GM12878 (cell line): Measurements from ENCODE around the gene IFNAR1. TPM values are rescaled to one million over a fixed set of nuclear protein-coding genes. Genes with fewer than 3 reads are reported as not detected.
A peak's percentile ranks its signal among the peaks of the same experiment; 100 is the strongest.

ENCODE experiments used
- ATAC-seq: fragments of 200-7000 bp; cut with Tn5 transposase; 3 replicates; pipeline ENCODE4 v1.9.1; 2020; ENCODE audit warnings: mild to moderate bottlenecking, moderate library complexity
- BruUV-seq: library from RNA; stranded (reverse); fragments of 400-500 nt; replicated peaks from 2 replicates; lab custom pipeline; 2021; lab: Mats Ljungman, UMichigan
- CTCF ChIA-PET: fragments of 300-600 bp; sonication (Branson Sonifier 250); formaldehyde crosslinking; extraction: SDS; loops from one replicate; lab custom pipeline; 2021; ENCODE audit warnings: inconsistent platforms; lab: Yijun Ruan, JAX
- POLR2A ChIA-PET: fragments of 350-600 bp; formaldehyde crosslinking; extraction: SDS; loops from one replicate; lab custom pipeline; 2021; ENCODE audit warnings: inconsistent platforms; lab: Charles Lee
- RAD21 ChIA-PET: fragments of 300-600 bp; sonication (Branson Sonifier 250); formaldehyde crosslinking; loops from one replicate; lab custom pipeline; 2023; ENCODE audit warnings: antibody characterized with exemption; ENCODE audit not compliant: unreplicated experiment; lab: Charles Lee
- SMC1A ChIA-PET: fragments of 300-600 bp; sonication (Branson Sonifier 250); formaldehyde crosslinking; loops from one replicate; lab custom pipeline; 2023; ENCODE audit not compliant: unreplicated experiment, uncharacterized antibody; lab: Charles Lee
- DNase-seq: peaks from one replicate; pipeline ENCODE4 v3.0.0-alpha.2; 2011; ENCODE audit warnings: low read depth, low spot score
- FAIRE-seq: peaks from 3 replicates; lab custom pipeline; 2011; peaks lifted over from hg19 to GRCh38; lab: Jason Lieb, UNC
- H2AFZ ChIP-seq: 2 replicates; pipeline ENCODE4 v1.6.0; 2011; ENCODE audit warnings: low read depth, low read length, control low read depth; ENCODE audit not compliant: control insufficient read depth
- H3K27ac ChIP-seq: 2 replicates; pipeline ENCODE4 v1.5.1; 2011; ENCODE audit warnings: control low read depth; ENCODE audit not compliant: control insufficient read depth, insufficient read depth
- H3K27me3 ChIP-seq, 2 experiments: replicated peaks in 1 of 2; 2 replicates each; pipeline versions ENCODE4 v1.6.0 to v1.6.1; 2011; ENCODE audit warnings: low read length in 1 of 2; ENCODE audit not compliant: control insufficient read depth in 2 of 2, insufficient read depth in 2 of 2
- H3K36me3 ChIP-seq, 2 experiments: 2 replicates each; pipeline ENCODE4 v1.5.1; 2011; ENCODE audit warnings: low read length in 1 of 2; ENCODE audit not compliant: control insufficient read depth in 2 of 2, insufficient read depth in 2 of 2
- H3K4me1 ChIP-seq: 2 replicates; pipeline ENCODE4 v1.6.1; 2011; ENCODE audit warnings: mild to moderate bottlenecking, low read length, moderate library complexity, mixed read lengths; ENCODE audit not compliant: control insufficient read depth, insufficient read depth
- H3K4me2 ChIP-seq: 2 replicates; pipeline ENCODE4 v1.6.0; 2011; ENCODE audit warnings: control low read depth; ENCODE audit not compliant: control insufficient read depth, insufficient read depth
- H3K4me3 ChIP-seq: fragments of 200-600 bp; sonication (generic); 2 replicates; pipeline ENCODE4 v1.5.1; 2016
- H3K79me2 ChIP-seq: 2 replicates; pipeline ENCODE4 v1.6.0; 2011; ENCODE audit warnings: low read length; ENCODE audit not compliant: control insufficient read depth, insufficient read depth
- H3K9ac ChIP-seq: 2 replicates; pipeline ENCODE4 v1.8.0; 2011; ENCODE audit warnings: low read length, control low read depth, mixed read lengths; ENCODE audit not compliant: control insufficient read depth, insufficient read depth
- H3K9me3 ChIP-seq: replicated peaks from 3 replicates; pipeline ENCODE4 v1.5.1; 2011; ENCODE audit warnings: mild to moderate bottlenecking, low read length; ENCODE audit not compliant: control insufficient read depth, insufficient read depth
- H4K20me1 ChIP-seq: 2 replicates; pipeline ENCODE4 v1.6.0; 2011; ENCODE audit not compliant: control insufficient read depth, insufficient read depth
- POLR2A ChIP-seq: IDR thresholded peaks from 2 replicates; pipeline ENCODE4 v1.6.1; 2011; ENCODE audit warnings: low read depth, mild to moderate bottlenecking, low read length
- RCOR1 ChIP-seq: conservative IDR thresholded peaks from 2 replicates; pipeline ENCODE4 v1.6.1; 2012; ENCODE audit warnings: low read depth, low read length, improper control_type of control experiment
- SMAD1 ChIP-seq: fragments of 450-650 bp; IDR thresholded peaks from 2 replicates; pipeline ENCODE4 v1.6.1; 2018; ENCODE audit warnings: mild to moderate bottlenecking, low read depth; ENCODE audit not compliant: partially characterized antibody
- TCF3 ChIP-seq: IDR thresholded peaks from 2 replicates; pipeline ENCODE4 v1.6.1; 2012; ENCODE audit warnings: low read depth, mild to moderate bottlenecking, low read length, borderline replicate concordance; ENCODE audit not compliant: insufficient read depth
- WGBS: methylation state at CpG from one replicate; pipeline ENCODE4 v1.1.6; 2016; ENCODE audit warnings: low lambda C conversion rate; ENCODE audit not compliant: insufficient replicate concordance, insufficient coverage; ENCODE audit errors: missing lambda C conversion rate; 5-methylcytosine and 5-hydroxymethylcytosine counted together
- in situ Hi-C: fragments of 300-500 bp; cut with MboI; formaldehyde crosslinking; loops from 9 replicates; pipeline ENCODE4 v1.14.3; 2018; ENCODE audit warnings: mixed read lengths
- intact Hi-C: fragments of 100-400 bp; cut with micrococcal nuclease; formaldehyde crosslinking; loops from one replicate; pipeline ENCODE4 v1.14.2; 2022; ENCODE audit not compliant: unreplicated experiment
- polyA plus RNA-seq, 11 experiments: library from polyadenylated mRNA; depleted of rRNA in 4 of 11; unstranded in 6 of 11; stranded (reverse) in 5 of 11; fragments of >200 nt; fragmentation: Nextera tagmentation in 4 of 11; fragmentation: Illumina TruSeq in 1 of 11; extraction: Ambion mirVana in 4 of 11; extraction: Trizol in 1 of 11; gene quantifications; 1 replicate in 1 of 11; 2 replicates in 10 of 11; pipeline versions ENCODE4 v1.2.1 to v1.2.3, GENCODE V29; 2011 to 2016; ENCODE audit warnings: inconsistent platforms in 2 of 11, missing spikeins in 2 of 11, low read depth in 1 of 11
- total RNA-seq, 4 experiments: library from RNA; depleted of rRNA in 3 of 4; stranded (reverse); fragments of >200 nt in 3 of 4; fragmentation: Illumina TruSeq in 1 of 4; extraction: Trizol in 1 of 4; gene quantifications; 2 replicates each; pipeline versions ENCODE4 v1.2.1 to v1.2.3, GENCODE V29; 2013 to 2021
- TF ChIP-seq, protein P1 (sequence below): fragments of 450-650 bp; IDR thresholded peaks from 2 replicates; pipeline ENCODE4 v1.6.1; 2017; ENCODE audit warnings: borderline replicate concordance

Gene IFNAR1
- total and polyA plus RNA-seq, 10 of the 15 experiments (the other 5 are each of a cell fraction or from before 2014, with no cell fraction given) = 12.0 to 62.4 (median 24.6) TPM

DNA sequence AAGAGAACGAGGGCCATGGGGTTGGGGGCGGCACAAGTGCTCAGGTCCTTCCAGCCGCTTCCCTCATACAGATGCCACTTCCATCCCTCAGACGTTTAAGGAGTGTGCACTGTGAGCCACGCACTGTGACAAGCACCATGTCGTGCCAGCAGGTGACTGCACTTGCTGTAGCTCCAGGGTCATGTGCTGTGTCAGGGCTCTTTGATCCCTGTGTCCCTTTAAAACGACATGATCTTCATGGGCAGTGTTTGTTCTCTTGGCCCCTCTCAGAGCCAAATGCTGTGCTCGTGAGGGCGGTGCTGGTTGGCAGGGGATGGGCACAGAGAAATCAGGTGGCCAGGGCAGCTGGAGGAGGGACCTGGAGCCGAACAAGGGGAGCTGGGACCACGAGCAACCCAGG lies 38.7 kb upstream of the IFNAR1 start:
- in situ Hi-C loops (no loop called here), intact Hi-C loops (no loop called here)
- Histone ChIP-seq H3K4me2 (no peak overlapping the region), H3K36me3 (peaks cover 6 to 8% of the 10 kb centered on the region in 2 experiments; a peak in 3 of 4 replicates), H3K9ac (no peak overlapping the region), H3K4me3 (no peak overlapping the region), H3K9me3 (no peaks in the 10 kb centered on the region), H3K27me3 (no peaks in the 10 kb centered on the region), H4K20me1 (no peaks in the 10 kb centered on the region), H3K4me1 (no peaks in the 10 kb centered on the region), H3K79me2 (no peaks in the 10 kb centered on the region), H3K27ac (no peak overlapping the region), H2AFZ (no peak overlapping the region)
- ChIA-PET RAD21 (no interaction called here), SMC1A (no interaction called here), CTCF (interaction anchor here (1.1 kb wide), 1 partner anchor 75 kb away, joined by 3 read pairs; no protein-coding TSS in a partner anchor), POLR2A (interaction anchor here (0.6 to 1.0 kb wide), 2 partner anchors 10 to 17 kb away, joined by 3 read pairs; no protein-coding TSS in a partner anchor)
- DNase-seq (no peak), FAIRE-seq (no peak), ATAC-seq (no peak)
- BruUV-seq = no TSS peak
- 82% methylated on average over 11 of the region's 11 CpGs for WGBS
- TF ChIP-seq SMAD1 = no peak
- no peak for TF ChIP-seq TCF3
- TF ChIP-seq, protein P1, sequence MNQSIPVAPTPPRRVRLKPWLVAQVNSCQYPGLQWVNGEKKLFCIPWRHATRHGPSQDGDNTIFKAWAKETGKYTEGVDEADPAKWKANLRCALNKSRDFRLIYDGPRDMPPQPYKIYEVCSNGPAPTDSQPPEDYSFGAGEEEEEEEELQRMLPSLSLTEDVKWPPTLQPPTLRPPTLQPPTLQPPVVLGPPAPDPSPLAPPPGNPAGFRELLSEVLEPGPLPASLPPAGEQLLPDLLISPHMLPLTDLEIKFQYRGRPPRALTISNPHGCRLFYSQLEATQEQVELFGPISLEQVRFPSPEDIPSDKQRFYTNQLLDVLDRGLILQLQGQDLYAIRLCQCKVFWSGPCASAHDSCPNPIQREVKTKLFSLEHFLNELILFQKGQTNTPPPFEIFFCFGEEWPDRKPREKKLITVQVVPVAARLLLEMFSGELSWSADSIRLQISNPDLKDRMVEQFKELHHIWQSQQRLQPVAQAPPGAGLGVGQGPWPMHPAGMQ = no peak
- TF ChIP-seq RCOR1 = no peak
- TF ChIP-seq POLR2A = peak; percentile 48
- TF ChIP-seq, all 136 proteins: peak for 1
